DOHH2 (cell line): Measurements from ENCODE around the gene CADPS.

Source experiments
- CTCF ChIP-seq: fragments of 200-600 bp; sonication (generic); IDR thresholded peaks from one replicate; pipeline ENCODE4 v1.5.1; 2014; ENCODE audit warnings: antibody characterized with exemption, mild to moderate bottlenecking, low read depth, low read length; ENCODE audit not compliant: poor library complexity, severe bottlenecking
- EZH2phosphoT487 ChIP-seq: fragments of 200-600 bp; sonication (generic); IDR thresholded peaks from 2 replicates; pipeline ENCODE4 v1.6.1; 2017; ENCODE audit warnings: borderline replicate concordance, mild to moderate bottlenecking, antibody characterized with exemption, low read length, moderate library complexity, mixed read lengths

- TF ChIP-seq CTCF (no peak), EZH2phosphoT487 (no peak)
These were observed 9.1 kb upstream of the CADPS start for GRCh38 chr3:62884096-62884870.
